ENCODE data around the gene DIO2. TPM values are rescaled to one million over a fixed set of nuclear protein-coding genes. Genes with fewer than 3 reads are reported as not detected.
A peak's percentile ranks its signal among the peaks of the same experiment; 100 is the strongest.

The DIO2 gene
- polyA plus RNA-seq, 2 of the 4 experiments (the other 2 are of a cell fraction): 35.3 to 72.5 TPM

- POLR2A ChIA-PET: no interaction called here
- DNase-seq (ENCODE audit: low read depth in 1 of 2, low spot score in 1 of 2) (no peak), FAIRE-seq (no peak), ATAC-seq (no peak)
- H3K4me1 ChIP-seq: no peaks in the 10 kb centered on the region
- peaks cover 7% of the 10 kb centered on the region; the same call in 2 of the 3 replicates for H3K9me3 ChIP-seq
- H3K27ac ChIP-seq: no peak overlapping the region
- CTCF ChIA-PET: no interaction called here
- TF ChIP-seq CEBPB (IDR thresholded peaks at IDR 0.05) (peak; percentile 44 to 62; a peak in 2 of 4 replicates), POLR2A (IDR thresholded peaks at IDR 0.05; ENCODE audit: low read length) (no peak)
- H3K4me2 ChIP-seq: no peak overlapping the region
- H3K4me3 ChIP-seq: no peak overlapping the region
- WGBS (ENCODE audit: missing lambda C conversion rate): 85% methylated on average over 3 of the region's 3 CpGs
Observed at GRCh38 chr14:80223696-80224465, 12.6 kb upstream of the DIO2 start.

DNA sequence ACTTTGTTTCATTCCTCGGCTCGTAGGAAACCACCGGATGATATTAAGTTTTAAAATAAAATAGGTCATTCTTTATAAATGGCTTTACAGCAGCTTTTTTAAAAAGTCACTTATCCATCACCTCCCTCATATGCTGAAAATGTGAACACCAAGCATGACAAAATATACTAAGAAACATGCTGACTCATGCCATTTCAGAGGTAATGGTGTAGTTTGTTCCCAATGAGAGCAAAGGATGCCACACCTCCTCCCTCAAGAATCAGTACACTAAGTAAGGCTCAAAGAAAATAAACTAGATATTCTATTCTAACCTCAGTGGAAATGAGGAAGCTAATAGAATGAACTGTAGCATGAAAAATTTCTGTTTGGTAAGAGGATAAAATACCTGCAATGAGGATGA, 5.5 kb upstream of the DIO2 start:
- peak; percentile 54 for FAIRE-seq
- DNase-seq (ENCODE audit: low read depth in 1 of 2, low spot score in 1 of 2): peak in 1 of 2 experiments; percentile 52

GRCh38 chr14:80215756-80216581, 4.7 kb upstream of the DIO2 start:
- WGBS (ENCODE audit: missing lambda C conversion rate): under 1% methylated on average over 10 of the region's 10 CpGs
- peak overlapping the region; percentile 71 for H3K4me2 ChIP-seq
- FAIRE-seq: peak; percentile 98
- TF ChIP-seq, protein P1, sequence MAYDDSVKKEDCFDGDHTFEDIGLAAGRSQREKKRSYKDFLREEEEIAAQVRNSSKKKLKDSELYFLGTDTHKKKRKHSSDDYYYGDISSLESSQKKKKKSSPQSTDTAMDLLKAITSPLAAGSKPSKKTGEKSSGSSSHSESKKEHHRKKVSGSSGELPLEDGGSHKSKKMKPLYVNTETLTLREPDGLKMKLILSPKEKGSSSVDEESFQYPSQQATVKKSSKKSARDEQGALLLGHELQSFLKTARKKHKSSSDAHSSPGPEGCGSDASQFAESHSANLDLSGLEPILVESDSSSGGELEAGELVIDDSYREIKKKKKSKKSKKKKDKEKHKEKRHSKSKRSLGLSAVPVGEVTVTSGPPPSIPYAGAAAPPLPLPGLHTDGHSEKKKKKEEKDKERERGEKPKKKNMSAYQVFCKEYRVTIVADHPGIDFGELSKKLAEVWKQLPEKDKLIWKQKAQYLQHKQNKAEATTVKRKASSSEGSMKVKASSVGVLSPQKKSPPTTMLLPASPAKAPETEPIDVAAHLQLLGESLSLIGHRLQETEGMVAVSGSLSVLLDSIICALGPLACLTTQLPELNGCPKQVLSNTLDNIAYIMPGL (CRISPR knock-in tag; IDR thresholded peaks at IDR 0.05; ENCODE audit: borderline replicate concordance): no peak
- TF ChIP-seq, protein P2, sequence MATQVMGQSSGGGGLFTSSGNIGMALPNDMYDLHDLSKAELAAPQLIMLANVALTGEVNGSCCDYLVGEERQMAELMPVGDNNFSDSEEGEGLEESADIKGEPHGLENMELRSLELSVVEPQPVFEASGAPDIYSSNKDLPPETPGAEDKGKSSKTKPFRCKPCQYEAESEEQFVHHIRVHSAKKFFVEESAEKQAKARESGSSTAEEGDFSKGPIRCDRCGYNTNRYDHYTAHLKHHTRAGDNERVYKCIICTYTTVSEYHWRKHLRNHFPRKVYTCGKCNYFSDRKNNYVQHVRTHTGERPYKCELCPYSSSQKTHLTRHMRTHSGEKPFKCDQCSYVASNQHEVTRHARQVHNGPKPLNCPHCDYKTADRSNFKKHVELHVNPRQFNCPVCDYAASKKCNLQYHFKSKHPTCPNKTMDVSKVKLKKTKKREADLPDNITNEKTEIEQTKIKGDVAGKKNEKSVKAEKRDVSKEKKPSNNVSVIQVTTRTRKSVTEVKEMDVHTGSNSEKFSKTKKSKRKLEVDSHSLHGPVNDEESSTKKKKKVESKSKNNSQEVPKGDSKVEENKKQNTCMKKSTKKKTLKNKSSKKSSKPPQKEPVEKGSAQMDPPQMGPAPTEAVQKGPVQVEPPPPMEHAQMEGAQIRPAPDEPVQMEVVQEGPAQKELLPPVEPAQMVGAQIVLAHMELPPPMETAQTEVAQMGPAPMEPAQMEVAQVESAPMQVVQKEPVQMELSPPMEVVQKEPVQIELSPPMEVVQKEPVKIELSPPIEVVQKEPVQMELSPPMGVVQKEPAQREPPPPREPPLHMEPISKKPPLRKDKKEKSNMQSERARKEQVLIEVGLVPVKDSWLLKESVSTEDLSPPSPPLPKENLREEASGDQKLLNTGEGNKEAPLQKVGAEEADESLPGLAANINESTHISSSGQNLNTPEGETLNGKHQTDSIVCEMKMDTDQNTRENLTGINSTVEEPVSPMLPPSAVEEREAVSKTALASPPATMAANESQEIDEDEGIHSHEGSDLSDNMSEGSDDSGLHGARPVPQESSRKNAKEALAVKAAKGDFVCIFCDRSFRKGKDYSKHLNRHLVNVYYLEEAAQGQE (IDR thresholded peaks at IDR 0.05): no peak
- TF ChIP-seq CTCF (IDR thresholded peaks at IDR 0.05): no peak; the same call in 1 of the 3 replicates
- peak; percentile 100 for TF ChIP-seq GATA3 (IDR thresholded peaks at IDR 0.05; ENCODE audit: borderline replicate concordance)
- no peak for TF ChIP-seq ZFP36 (IDR thresholded peaks at IDR 0.05; ENCODE audit: borderline replicate concordance, partially characterized antibody)
- no peak for TF ChIP-seq HOXA7 (CRISPR knock-in tag; IDR thresholded peaks at IDR 0.05)
- TF ChIP-seq SREBF2 (IDR thresholded peaks at IDR 0.05): no peak
- no peak for TF ChIP-seq BHLHE40 (IDR thresholded peaks at IDR 0.05; ENCODE audit: low read depth, low read length)
- TF ChIP-seq JUNB (IDR thresholded peaks at IDR 0.05): peak; percentile 96
- no peak for TF ChIP-seq HEYL (CRISPR knock-in tag; IDR thresholded peaks at IDR 0.05)
- TF ChIP-seq CBX2 (IDR thresholded peaks at IDR 0.05; ENCODE audit: borderline replicate concordance, low read depth): no peak
- no peak for TF ChIP-seq POLR2AphosphoS2 (conservative IDR thresholded peaks at IDR 0.05; ENCODE audit: low read length)
- TF ChIP-seq POLR2A (IDR thresholded peaks at IDR 0.05; ENCODE audit: low read length): no peak
- TF ChIP-seq HDAC2 (IDR thresholded peaks at IDR 0.05): no peak
- no peak for TF ChIP-seq MYC (IDR thresholded peaks at IDR 0.05; ENCODE audit: borderline replicate concordance, low read length)
- TF ChIP-seq KDM5A (IDR thresholded peaks at IDR 0.05): no peak

More for the DNA sequence above, 5.5 kb upstream of the DIO2 start:
- ATAC-seq: no peak
- H3K4me1 ChIP-seq: peaks cover 52% of the 10 kb centered on the region
- H3K9me3 ChIP-seq: no peaks in the 10 kb centered on the region
- CTCF ChIA-PET: interaction anchor here (1.4 kb wide), 1 partner anchor 352 kb away, joined by 3 read pairs; no protein-coding TSS in a partner anchor
- POLR2A ChIA-PET: no interaction called here
- H3K4me3 ChIP-seq: no peak overlapping the region
- 94% methylated on average over 3 of the region's 3 CpGs for WGBS (ENCODE audit: missing lambda C conversion rate)
- TF ChIP-seq HOXB13 (CRISPR knock-in tag; IDR thresholded peaks at IDR 0.05; ENCODE audit: low read depth): peak; percentile 64
- TF ChIP-seq MAFK (IDR thresholded peaks at IDR 0.05; ENCODE audit: partially characterized antibody): peak; percentile 99
- TF ChIP-seq FOSL2 (IDR thresholded peaks at IDR 0.05): no peak
- TF ChIP-seq FOSL2 (CRISPR knock-in tag; IDR thresholded peaks at IDR 0.05): 0 out of 2 replicates have a peak, but pooled peaks have one; percentile 18
- 0 out of 2 replicates have a peak, but pooled peaks have one; percentile 24 for TF ChIP-seq HEYL (CRISPR knock-in tag; IDR thresholded peaks at IDR 0.05)
- peak; percentile 73 for TF ChIP-seq NFE2L2 (conservative IDR thresholded peaks at IDR 0.05; ENCODE audit: low read length)
- TF ChIP-seq, protein P1 (CRISPR knock-in tag; IDR thresholded peaks at IDR 0.05; ENCODE audit: borderline replicate concordance): no peak
- peak overlapping the region; percentile 71 for H3K4me2 ChIP-seq
- H3K27ac ChIP-seq: peak overlapping the region; percentile 80 to 84

More at GRCh38 chr14:80215756-80216581, 4.7 kb upstream of the DIO2 start:
- H3K4me1 ChIP-seq: peaks cover 55% of the 10 kb centered on the region
- peak overlapping the region; percentile 0; the same call in 1 of the 3 replicates for H3K4me3 ChIP-seq
- peak overlapping the region; percentile 80 to 84 for H3K27ac ChIP-seq
- peak; percentile 94 to 97 for ATAC-seq
- DNase-seq (ENCODE audit: low read depth in 1 of 2, low spot score in 1 of 2): peak; percentile 87 to 99
- H3K9me3 ChIP-seq: no peaks in the 10 kb centered on the region
- POLR2A ChIA-PET: interaction anchor here (1.0 kb wide), 1 partner anchor 12 kb away, joined by 3 read pairs; no protein-coding TSS in a partner anchor
- CTCF ChIA-PET: interaction anchor here (0.6 to 1.4 kb wide), 5 partner anchors 14 to 630 kb away, joined by 3 to 6 read pairs (median 3); no protein-coding TSS in a partner anchor
